Activated naive CD4-positive, alpha-beta T cell treated with Interleukin-2 at 50 U/mL for 16 hours (primary cell): ENCODE measurements around the gene SKP1.
"Not testable (repeated sequence)": the region's sequence is repeated elsewhere in the genome, so short reads cannot be mapped to it uniquely, and the experiment has no call there.

Experiments
- DNase-seq: peaks from one replicate; pipeline ENCODE4 v3.0.0-alpha.2; 2020

The SKP1 gene

GRCh38 chr5:134175921-134176510 lies 734 bp downstream of the SKP1 start:
- DNase-seq, result no peak

- DNase-seq, result no peak
Observed at GRCh38 chr5:134174841-134175839, 1.6 kb downstream of the SKP1 start.

DNA sequence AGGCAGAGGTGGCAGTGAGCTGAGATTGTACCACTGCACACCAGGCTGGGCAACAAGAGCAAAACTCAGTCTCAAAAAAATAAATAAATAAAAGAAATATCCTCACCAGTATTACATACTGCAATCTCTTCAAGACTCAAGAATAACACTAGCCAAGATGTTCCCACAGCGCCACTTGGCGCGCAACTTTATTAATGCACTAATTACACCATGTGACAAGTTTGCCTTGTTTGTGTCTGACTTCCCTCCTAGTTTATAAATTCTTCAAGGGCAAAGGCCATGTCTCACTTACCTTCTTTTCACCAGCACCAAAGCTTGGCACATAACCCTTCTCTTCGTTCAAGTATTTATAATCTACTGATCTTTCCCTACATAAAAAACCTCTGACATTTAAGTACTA lies 4.8 kb downstream of the SKP1 start:
- DNase-seq, result no peak

- no peak for DNase-seq
Observed at GRCh38 chr5:134162592-134162991, 14.2 kb downstream of the SKP1 start.

DNA sequence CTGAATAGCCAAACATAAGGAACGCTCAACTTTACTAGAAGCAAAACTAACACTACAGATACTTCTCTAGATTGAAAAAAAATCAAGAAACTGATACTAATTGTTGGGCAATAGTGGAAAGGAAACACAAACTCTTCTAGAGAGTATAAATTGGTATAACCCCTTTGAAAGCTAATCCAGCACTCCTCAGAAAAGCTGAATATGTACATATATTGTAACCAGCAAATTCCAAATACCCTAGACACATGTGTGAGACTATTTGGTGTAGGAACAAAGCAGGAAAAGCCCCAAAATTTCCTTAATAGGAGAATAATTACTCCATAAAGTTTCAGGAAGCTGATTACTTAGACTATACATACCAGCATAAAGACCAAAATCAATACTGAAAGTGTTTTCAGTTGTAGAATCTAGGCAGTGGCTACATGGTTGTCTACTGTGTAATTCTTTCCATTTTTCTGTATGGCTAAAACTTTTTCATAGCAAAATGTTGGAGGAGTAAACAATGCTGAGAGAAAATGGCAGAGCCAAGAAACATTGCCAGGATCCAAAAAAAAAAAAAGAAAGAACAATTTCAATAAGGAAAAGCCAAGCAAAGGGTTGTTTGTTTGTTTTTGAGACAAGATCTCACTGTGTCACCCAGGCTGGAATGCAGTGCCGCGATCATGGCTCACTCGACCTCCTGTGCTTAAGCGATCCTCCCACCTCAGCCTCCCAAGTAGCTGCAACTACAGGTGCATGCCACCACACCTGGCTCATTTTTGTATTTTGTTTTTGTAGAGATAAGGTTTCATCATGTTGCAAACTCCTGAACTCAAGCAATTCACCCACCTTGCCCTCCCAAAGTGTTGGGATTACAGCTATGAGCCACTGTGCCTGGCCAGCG lies 15.0 kb downstream of the SKP1 start:
- DNase-seq, result no peak

DNA sequence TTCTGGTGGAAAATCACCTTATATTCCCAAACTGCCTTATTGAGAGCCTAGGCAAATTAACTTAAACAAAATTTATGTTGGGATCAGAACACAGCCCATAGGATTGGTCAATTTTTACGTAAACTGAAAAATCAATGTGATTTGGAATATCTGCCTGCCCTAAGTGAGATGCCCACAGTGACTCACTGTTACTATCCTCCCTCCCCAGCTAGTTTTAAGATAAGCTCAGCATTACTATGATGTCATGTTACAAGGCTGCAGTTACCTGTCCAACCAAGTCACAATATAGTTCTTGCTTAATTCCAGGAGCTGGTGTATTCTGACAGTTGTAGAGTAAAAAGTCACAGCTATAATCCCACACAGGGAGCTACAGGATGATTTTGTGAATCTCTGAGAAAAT lies 23.1 kb downstream of the SKP1 start:
- no peak for DNase-seq

GRCh38 chr5:134153241-134153640 lies 23.5 kb downstream of the SKP1 start:
- DNase-seq, result no peak

DNA sequence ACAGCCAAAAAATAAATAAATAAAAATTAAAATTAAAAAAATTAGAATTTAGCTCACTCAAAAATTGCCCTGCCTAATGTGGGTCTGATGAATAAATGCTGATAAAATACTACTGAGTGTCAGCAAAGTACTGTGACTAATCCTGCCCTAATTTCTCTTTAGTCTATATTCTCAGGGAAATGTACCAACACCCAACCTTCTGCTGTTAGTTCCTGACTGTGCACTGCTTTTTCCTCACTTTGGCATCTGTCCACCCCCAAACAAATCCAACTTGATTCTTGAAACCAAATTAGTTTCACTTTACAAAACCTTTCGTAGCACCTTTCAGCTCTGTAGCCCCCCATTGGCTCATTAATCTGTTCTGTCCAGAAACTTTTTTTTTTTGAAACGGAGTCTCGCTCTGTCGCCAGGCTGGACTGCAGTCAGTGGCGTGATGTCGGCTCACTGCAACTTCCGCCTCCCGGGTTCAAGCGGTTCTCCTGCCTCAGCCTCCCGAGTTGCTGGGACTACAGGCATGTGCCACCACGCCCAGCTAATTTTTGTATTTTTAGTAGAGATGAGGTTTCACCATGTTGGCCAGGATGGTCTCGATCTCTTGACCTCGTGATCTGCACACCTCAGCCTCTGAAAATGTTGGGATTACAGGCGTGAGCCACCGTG lies 24.4 kb downstream of the SKP1 start:
- DNase-seq, result not testable (repeated sequence)

DNA sequence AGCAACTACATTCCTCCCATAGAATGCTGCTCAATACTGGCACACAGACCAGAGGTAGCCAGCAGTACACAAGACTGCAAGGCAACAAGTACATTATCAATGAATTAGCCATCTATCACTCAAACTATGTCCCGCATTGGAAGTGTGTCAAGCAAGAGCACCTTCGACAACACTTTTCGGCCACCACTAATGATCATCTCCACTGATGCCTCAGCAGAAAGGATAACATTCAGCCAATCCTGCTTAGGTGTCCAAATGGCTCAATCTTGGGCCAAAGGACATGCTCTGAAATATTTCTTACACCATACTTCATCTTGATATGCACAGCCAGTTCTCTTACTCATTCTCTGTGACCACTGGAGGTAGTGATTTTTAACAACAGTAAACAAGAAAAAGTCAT lies 25.0 kb downstream of the SKP1 start:
- no peak for DNase-seq

DNA sequence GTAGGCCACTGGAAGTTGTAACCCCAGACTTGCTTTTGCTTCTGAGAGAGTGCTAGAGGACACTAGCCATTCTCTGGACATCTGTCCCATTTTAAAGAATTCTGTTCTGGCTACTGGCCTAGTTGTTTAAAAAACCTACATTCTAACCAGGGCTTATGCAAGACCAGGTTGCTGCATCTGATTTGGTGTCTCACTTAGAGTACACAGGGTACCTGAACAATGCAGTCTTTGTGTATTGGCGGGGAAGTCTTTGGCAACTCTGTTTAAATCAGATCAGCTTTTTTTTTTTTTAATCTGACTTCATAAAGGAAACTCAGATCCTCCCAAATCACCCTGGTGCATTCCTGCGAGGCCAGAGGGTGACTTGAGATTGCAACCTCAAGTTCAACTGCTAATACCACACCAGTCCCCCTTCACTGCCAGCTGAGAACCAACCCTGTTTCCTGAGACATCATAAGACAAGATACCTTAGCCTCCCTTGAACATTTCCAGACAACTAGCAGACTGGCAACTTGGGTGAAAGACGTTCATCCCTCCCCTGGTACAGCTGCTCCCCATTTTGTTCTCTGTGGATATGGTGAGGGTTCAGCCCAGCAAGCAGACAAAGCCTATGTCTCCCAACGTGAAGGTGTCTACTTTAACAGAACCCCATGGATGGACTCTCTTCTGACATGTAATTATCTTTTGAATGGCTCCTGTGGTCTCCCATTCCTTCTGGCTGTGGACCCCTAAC lies 27.0 kb downstream of the SKP1 start:
- DNase-seq, result no peak

- no peak for DNase-seq
Observed at GRCh38 chr5:134148986-134149539, 27.7 kb downstream of the SKP1 start.

- DNase-seq, result no peak
Observed at GRCh38 chr5:134148316-134148715, 28.4 kb downstream of the SKP1 start.

GRCh38 chr5:134146651-134147518 lies 29.9 kb downstream of the SKP1 start:
- DNase-seq, result no peak

DNA sequence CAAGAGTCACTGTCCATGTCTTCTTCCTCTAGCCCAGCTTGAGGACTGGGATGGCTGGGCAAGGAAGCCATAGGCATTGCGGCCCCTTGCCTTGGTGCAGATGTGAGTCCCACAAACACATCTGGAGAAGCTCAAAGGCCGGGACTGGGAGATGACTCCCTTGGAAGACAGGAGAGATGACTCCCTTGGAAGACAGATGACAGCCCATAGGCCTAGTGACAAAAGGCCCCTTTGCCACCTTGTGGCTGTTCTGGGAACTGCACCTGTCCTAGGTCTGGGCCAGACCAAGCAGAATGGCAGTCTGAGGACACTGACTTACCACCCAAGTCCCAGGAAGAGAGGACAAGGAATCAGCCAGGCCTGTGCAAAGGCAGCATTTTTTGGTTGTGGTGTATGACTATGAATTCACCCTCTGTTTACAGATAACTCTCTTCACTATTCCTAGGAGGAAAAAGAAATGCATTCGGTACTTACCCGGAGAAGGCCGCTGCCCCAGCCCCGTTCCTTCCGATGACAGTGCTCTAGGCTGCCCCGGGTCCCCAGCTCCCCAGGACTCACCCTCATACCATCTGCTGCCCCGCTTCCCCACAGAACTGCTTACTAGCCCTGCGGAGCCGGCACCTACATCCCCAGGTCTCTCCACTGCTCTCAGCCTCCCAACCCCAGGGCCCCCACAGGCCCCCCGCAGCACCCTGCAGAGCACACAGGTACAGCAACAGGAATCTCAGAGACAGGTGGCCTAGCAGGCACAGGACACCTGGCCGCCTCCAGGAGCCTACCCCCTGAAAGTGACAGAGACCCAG lies 30.8 kb downstream of the SKP1 start:
- DNase-seq, result peak; percentile 86

GRCh38 chr5:134145041-134145757 lies 31.6 kb downstream of the SKP1 start:
- DNase-seq, result peak; percentile 1

DNA sequence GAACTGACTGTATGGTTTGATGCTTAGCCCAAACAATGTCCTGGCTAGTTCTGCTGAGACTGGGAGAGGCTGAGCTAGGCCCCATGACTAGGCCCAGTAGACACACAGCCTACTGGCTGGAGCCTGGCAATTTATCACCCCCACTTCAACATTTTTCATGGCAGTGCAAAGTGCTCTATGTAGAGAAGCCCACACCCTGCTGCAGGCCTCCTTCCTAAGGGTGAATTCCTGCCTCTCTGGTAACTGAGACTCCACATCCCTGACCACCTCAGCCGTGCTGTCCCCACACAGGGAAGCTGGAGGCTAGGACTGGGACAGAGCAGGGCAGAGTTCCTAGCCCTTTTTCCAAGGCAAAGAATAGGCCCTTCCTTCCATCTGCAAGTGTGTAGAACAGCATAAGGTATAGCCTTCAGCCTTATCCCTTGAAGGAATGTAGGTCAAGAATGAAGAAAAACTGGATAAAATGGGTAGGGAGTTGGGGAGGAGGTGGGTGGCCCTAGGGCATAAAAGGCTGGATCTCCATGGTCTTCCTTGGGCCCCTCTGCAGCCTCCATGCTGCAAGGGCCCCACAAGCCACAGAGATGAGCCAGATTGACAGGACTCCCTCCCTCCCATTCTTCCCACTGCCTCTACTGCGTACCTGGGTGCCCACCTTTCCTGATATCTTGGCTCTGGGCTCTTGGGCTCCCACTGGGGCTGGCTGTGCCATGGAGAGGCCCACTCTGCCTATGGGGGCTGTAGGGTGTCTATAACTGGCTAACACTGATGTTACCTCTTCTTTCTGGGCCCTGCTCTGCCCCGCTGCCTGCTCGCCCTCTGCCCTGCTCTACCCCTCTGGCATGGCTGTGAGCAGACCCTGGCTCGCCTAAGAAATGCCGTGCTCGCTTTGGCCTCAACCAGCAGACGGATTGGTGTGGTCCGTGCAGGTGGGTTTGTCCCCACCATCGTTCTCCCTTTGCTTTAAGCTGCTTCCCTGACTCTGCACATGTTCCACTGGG lies 32.5 kb downstream of the SKP1 start:
- DNase-seq, result peak; percentile 1

- peak; percentile 2 for DNase-seq
Observed at GRCh38 chr5:134143431-134143830, 33.3 kb downstream of the SKP1 start.

- peak; percentile 1 for DNase-seq
Observed at GRCh38 chr5:134142806-134143205, 33.9 kb downstream of the SKP1 start.
